ENCODE data around the gene PLCB1.

DNA sequence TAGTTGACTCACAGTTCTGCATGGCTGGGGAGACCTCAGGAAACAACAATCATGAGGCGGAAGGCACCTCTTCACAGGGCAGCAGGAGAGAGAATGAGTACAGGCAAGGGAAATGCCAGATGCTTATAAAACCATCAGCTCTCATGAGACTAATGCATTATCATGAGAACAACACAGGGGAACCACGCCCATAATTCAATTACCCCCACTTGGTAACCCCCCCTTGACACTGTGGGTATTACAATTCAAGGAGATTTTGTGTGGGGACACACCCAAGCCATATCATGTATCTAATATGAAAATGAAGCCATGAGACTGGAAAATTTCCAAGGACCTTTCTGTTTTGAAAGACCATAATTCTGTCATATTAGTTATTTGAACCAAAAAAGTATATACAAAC is 594.4 kb downstream of the PLCB1 start:
- TF ChIP-seq, protein P1, sequence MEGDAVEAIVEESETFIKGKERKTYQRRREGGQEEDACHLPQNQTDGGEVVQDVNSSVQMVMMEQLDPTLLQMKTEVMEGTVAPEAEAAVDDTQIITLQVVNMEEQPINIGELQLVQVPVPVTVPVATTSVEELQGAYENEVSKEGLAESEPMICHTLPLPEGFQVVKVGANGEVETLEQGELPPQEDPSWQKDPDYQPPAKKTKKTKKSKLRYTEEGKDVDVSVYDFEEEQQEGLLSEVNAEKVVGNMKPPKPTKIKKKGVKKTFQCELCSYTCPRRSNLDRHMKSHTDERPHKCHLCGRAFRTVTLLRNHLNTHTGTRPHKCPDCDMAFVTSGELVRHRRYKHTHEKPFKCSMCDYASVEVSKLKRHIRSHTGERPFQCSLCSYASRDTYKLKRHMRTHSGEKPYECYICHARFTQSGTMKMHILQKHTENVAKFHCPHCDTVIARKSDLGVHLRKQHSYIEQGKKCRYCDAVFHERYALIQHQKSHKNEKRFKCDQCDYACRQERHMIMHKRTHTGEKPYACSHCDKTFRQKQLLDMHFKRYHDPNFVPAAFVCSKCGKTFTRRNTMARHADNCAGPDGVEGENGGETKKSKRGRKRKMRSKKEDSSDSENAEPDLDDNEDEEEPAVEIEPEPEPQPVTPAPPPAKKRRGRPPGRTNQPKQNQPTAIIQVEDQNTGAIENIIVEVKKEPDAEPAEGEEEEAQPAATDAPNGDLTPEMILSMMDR (conservative IDR thresholded peaks at IDR 0.05 in 1 of 2, IDR thresholded peaks at IDR 0.05 in 1 of 2; ENCODE audit: extremely low read depth in 1 of 2, insufficient read depth in 1 of 2, low read depth in 1 of 2, low read length in 2 of 2): no peak
- no peak for TF ChIP-seq EZH2 (IDR thresholded peaks at IDR 0.05; ENCODE audit: borderline replicate concordance, low read length)
